DND-41 (cell line): ENCODE data around the gene SUN1.

ENCODE experiments used
- ATAC-seq: fragments of 200-7000 bp; cut with Tn5 transposase; 3 replicates; pipeline ENCODE4 v1.9.1; 2021; ENCODE audit warnings: low read depth; ENCODE audit not compliant: insufficient read depth
- DNase-seq: peaks from one replicate; pipeline ENCODE4 v3.0.0-alpha.2; 2020
- H2AFZ ChIP-seq: 2 replicates; pipeline ENCODE4 v1.6.0; 2012; ENCODE audit warnings: low read depth, low read length
- H3K27ac ChIP-seq: 2 replicates; pipeline ENCODE4 v1.5.1; 2012; ENCODE audit warnings: low read length, inconsistent platforms
- H3K27me3 ChIP-seq: fragments of 200-600 bp; sonication (generic); 2 replicates; pipeline ENCODE4 v1.6.0; 2012; ENCODE audit warnings: low read length, mild to moderate bottlenecking, inconsistent platforms; ENCODE audit not compliant: insufficient read depth, poor library complexity
- H3K36me3 ChIP-seq: 2 replicates; pipeline ENCODE4 v1.5.1; 2012; ENCODE audit warnings: low read length, inconsistent platforms; ENCODE audit not compliant: insufficient read depth
- H3K4me1 ChIP-seq: 2 replicates; pipeline ENCODE4 v1.5.1; 2012; ENCODE audit warnings: mild to moderate bottlenecking, low read length; ENCODE audit not compliant: insufficient read depth
- H3K4me2 ChIP-seq: 2 replicates; pipeline ENCODE4 v1.6.0; 2012; ENCODE audit warnings: mild to moderate bottlenecking, moderate library complexity, low read length, inconsistent platforms; ENCODE audit not compliant: insufficient read depth
- H3K4me3 ChIP-seq, 2 experiments: fragments of 200-600 bp in 1 of 2; shearing (Covaris generic) in 1 of 2; 2 replicates each; pipeline ENCODE4 v1.5.1; 2012 to 2016; ENCODE audit warnings: inconsistent platforms in 2 of 2, low read length in 2 of 2, mild to moderate bottlenecking in 2 of 2, low read depth in 1 of 2, moderate library complexity in 1 of 2
- H3K79me2 ChIP-seq: 2 replicates; pipeline ENCODE4 v1.6.0; 2012; ENCODE audit warnings: low read length, inconsistent platforms; ENCODE audit not compliant: insufficient read depth
- H3K9ac ChIP-seq: 2 replicates; pipeline ENCODE4 v1.6.0; 2012; ENCODE audit warnings: low read depth, mild to moderate bottlenecking, inconsistent platforms, low read length, moderate library complexity
- H3K9me3 ChIP-seq: 2 replicates; pipeline ENCODE4 v1.5.1; 2012; ENCODE audit warnings: low read length, moderate library complexity, mild to moderate bottlenecking, inconsistent platforms; ENCODE audit not compliant: insufficient read depth, severe bottlenecking
- H4K20me1 ChIP-seq: 2 replicates; pipeline ENCODE4 v1.6.0; 2012; ENCODE audit warnings: low read length; ENCODE audit not compliant: insufficient read depth
- CTCF ChIP-seq: IDR thresholded peaks from 2 replicates; pipeline ENCODE4 v1.5.1; 2012; ENCODE audit warnings: borderline replicate concordance, low read length, moderate library complexity, mild to moderate bottlenecking; ENCODE audit not compliant: poor library complexity, severe bottlenecking; ENCODE audit errors: extremely low read depth
- EZH2 ChIP-seq: IDR thresholded peaks from 3 replicates; pipeline ENCODE4 v1.6.1; 2012; ENCODE audit warnings: borderline replicate concordance, low read depth, mild to moderate bottlenecking, moderate library complexity, low read length, inconsistent platforms; ENCODE audit not compliant: severe bottlenecking

The SUN1 gene

DNA sequence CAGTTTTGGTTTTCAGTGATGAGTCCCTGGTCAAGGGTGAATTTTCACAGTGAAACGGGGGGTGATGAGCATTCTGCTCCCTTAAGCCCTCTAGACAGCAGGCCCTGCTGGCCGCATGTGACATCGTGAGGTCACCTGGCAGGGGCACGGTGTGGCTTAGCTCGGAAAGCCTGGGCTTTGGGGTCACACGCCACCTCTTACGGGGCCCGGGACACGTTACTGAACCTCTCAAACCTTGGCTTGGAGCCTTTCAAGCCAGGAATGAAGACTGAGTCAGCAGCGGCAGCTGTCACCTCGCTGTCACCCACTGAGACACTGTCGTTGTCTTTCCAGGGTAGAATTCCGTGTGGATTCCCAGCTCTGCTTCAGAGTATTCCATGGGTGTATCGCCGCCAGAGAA is 48.2 kb downstream of the SUN1 start:
- DNase-seq = no peak
- no peak overlapping the region for H3K4me2 ChIP-seq
- ATAC-seq = no peak
- H3K9me3 ChIP-seq = no peaks in the 10 kb centered on the region
- peaks cover 90% of the 10 kb centered on the region for H3K79me2 ChIP-seq
- H3K4me3 ChIP-seq = no peak overlapping the region
- no peak overlapping the region for H3K27ac ChIP-seq
- peaks cover 74% of the 10 kb centered on the region for H4K20me1 ChIP-seq
- peaks cover 28% of the 10 kb centered on the region for H3K4me1 ChIP-seq
- TF ChIP-seq EZH2 = no peak
- TF ChIP-seq CTCF = no peak
- H2AFZ ChIP-seq = no peak overlapping the region
- peaks cover 22% of the 10 kb centered on the region for H3K36me3 ChIP-seq
- H3K9ac ChIP-seq = no peak overlapping the region
- H3K27me3 ChIP-seq = no peaks in the 10 kb centered on the region

DNA sequence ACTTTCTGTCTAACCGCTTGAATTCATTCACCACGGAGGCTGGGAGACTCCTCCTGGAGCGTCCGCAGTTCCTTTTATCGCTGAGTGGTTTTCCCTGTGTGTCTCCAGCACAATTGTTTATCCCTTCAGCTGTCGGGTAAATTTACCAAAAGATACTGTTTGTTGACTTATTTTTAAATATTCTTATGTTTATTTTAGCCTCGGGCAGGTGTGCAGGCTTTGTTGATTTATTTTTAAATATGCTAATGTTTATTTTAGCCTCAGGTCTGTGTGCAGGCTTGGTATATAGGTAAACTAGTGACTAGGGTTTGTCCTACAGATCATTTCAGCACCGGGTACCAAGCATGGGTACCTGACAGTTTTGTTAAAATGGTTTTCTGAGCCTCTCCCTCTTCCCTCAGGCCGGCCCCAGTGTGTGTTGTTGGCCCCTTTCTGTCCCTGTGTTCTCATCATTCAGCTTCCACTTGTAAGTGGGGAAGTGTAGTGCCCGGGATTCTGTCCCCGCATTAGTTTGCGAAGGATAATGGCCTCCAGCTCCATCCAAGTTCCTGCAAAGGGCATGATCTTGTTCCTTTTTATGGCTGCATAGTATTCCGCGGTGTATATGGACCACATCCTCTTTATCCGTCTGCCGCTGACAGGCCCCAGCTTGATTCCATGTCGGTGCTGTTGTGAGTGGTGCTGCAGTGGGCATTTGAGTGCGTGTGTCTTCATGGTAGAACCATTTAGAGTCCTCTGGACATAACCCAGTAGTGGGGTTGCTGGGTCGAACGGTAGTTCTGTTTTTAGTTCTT is 49.4 kb downstream of the SUN1 start:
- H4K20me1 ChIP-seq = peaks cover 86% of the 10 kb centered on the region
- no peak overlapping the region for H3K27ac ChIP-seq
- H2AFZ ChIP-seq = no peak overlapping the region
- ATAC-seq = no peak
- H3K4me3 ChIP-seq = no peak overlapping the region
- H3K4me1 ChIP-seq = peaks cover 22% of the 10 kb centered on the region
- no peaks in the 10 kb centered on the region for H3K27me3 ChIP-seq
- H3K9me3 ChIP-seq = no peaks in the 10 kb centered on the region
- H3K4me2 ChIP-seq = no peak overlapping the region
- no peak for DNase-seq
- H3K36me3 ChIP-seq = peaks cover 34% of the 10 kb centered on the region
- no peak for TF ChIP-seq EZH2
- TF ChIP-seq CTCF = no peak
- peaks cover 100% of the 10 kb centered on the region for H3K79me2 ChIP-seq
- H3K9ac ChIP-seq = no peak overlapping the region

DNA sequence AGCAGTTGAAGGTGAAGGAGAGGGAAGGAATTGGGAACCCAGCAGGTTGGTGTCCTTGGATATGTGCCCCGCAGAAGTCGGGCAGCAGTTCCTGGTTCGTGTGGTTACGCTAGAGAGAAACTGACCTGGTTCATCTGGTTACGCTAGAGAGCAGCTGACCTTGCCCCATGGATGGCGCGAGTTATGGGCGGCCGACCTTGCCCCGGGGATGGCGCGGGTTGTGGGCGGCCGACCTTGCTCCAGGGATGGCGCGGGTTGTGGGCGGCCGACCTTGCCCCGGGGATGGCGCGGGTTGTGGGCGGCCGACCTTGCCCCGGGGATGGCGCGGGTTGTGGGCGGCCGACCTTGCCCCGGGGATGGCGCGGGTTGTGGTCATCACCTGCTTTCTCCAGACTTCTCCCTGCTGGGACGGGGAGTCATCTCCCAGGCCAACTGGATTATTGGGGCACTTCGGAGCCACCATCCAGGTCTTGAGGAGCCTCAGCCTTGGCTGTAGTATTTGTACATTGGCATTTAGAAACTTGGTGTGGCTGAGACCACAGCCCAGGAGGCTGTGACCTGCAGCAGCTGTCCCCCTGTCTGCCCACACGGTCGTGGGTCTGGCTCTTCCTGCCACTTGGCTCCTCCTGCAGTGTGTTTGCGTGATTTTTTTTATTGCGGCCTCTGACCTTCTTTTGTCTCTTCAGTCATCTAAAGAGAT is 50.2 kb downstream of the SUN1 start:
- DNase-seq (no peak), ATAC-seq (no peak)
- Histone ChIP-seq H3K4me1 (peaks cover 22% of the 10 kb centered on the region), H3K27ac (no peak overlapping the region), H3K36me3 (peaks cover 42% of the 10 kb centered on the region), H3K4me3 (no peak overlapping the region), H4K20me1 (peaks cover 94% of the 10 kb centered on the region), H3K27me3 (no peaks in the 10 kb centered on the region), H3K79me2 (peaks cover 99% of the 10 kb centered on the region), H3K9me3 (no peaks in the 10 kb centered on the region), H3K4me2 (no peak overlapping the region), H3K9ac (no peak overlapping the region), H2AFZ (no peak overlapping the region)
- TF ChIP-seq EZH2 = no peak
- no peak for TF ChIP-seq CTCF
